HEK293 (cell line): ENCODE measurements around the gene QDPR.

ENCODE experiments used
- CTCF ChIA-PET: fragments of 350-600 bp; formaldehyde crosslinking; extraction: SDS; loops from one replicate; lab custom pipeline; 2021; ENCODE audit warnings: antibody characterized with exemption; lab: Yijun Ruan, JAX
- POLR2A ChIA-PET: fragments of 300-600 bp; formaldehyde crosslinking; extraction: SDS; loops from one replicate; lab custom pipeline; 2020; ENCODE audit warnings: antibody characterized with exemption, inconsistent platforms; lab: Yijun Ruan, JAX
- H3K27ac ChIP-seq: fragments of 200-500 bp; sonication (Bioruptor generic); 2 replicates; pipeline ENCODE4 v1.5.1; 2014; ENCODE audit warnings: low read depth, low read length, control low read depth, inconsistent platforms; ENCODE audit errors: extremely low read depth
- H3K36me3 ChIP-seq, 2 experiments: fragments of 200-500 bp in 1 of 2; sonication (Bioruptor generic) in 1 of 2; 1 replicate in 1 of 2; 2 replicates in 1 of 2; pipeline ENCODE4 v1.5.1; 2014 to 2017; ENCODE audit warnings: inconsistent platforms in 2 of 2, low read length in 2 of 2; ENCODE audit not compliant: control insufficient read depth in 2 of 2, insufficient read depth in 1 of 2
- H3K4me1 ChIP-seq: fragments of 200-500 bp; sonication (Bioruptor generic); 2 replicates; pipeline ENCODE4 v1.5.1; 2014; ENCODE audit warnings: mild to moderate bottlenecking, low read length, inconsistent platforms; ENCODE audit not compliant: control insufficient read depth, insufficient read depth
- H3K4me3 ChIP-seq: 2 replicates; pipeline ENCODE4 v1.5.1; 2011; ENCODE audit warnings: low read depth, mild to moderate bottlenecking, control low read depth, low read length, moderate library complexity
- H3K9me3 ChIP-seq: fragments of 200-500 bp; sonication (Bioruptor generic); 2 replicates; pipeline ENCODE4 v1.5.1; 2014; ENCODE audit warnings: low read depth, low read length, inconsistent platforms; ENCODE audit not compliant: control insufficient read depth, insufficient read depth
- SALL2 ChIP-seq: fragments of 450-650 bp; formaldehyde crosslinking; IDR thresholded peaks from 2 replicates; pipeline ENCODE4 v1.5.0; 2017; ENCODE audit warnings: missing biosample characterization, mild to moderate bottlenecking, missing genetic modification characterization, borderline replicate concordance
- WT1 ChIP-seq: fragments of 450-650 bp; formaldehyde crosslinking; IDR thresholded peaks from 2 replicates; pipeline ENCODE4 v1.5.1; 2016; ENCODE audit warnings: missing biosample characterization, missing genetic modification characterization
- ZBTB7A ChIP-seq: fragments of 450-650 bp; formaldehyde crosslinking; IDR thresholded peaks from 2 replicates; pipeline ENCODE4 v1.5.1; 2016; ENCODE audit warnings: low read depth, missing biosample characterization, missing genetic modification characterization
- ZEB2 ChIP-seq: fragments of 450-650 bp; formaldehyde crosslinking; IDR thresholded peaks from 2 replicates; pipeline ENCODE4 v1.5.1; 2016; ENCODE audit warnings: missing biosample characterization, missing genetic modification characterization
- ZNF214 ChIP-seq: fragments of 450-650 bp; formaldehyde crosslinking; IDR thresholded peaks from 2 replicates; pipeline ENCODE4 v1.5.1; 2017; ENCODE audit warnings: missing biosample characterization, mild to moderate bottlenecking, missing genetic modification characterization, borderline replicate concordance
- ZNF239 ChIP-seq: fragments of 450-650 bp; formaldehyde crosslinking; IDR thresholded peaks from 2 replicates; pipeline ENCODE4 v1.5.1; 2016; ENCODE audit warnings: missing biosample characterization, missing genetic modification characterization
- ZNF501 ChIP-seq: fragments of 450-650 bp; formaldehyde crosslinking; IDR thresholded peaks from 2 replicates; pipeline ENCODE4 v1.5.1; 2016; ENCODE audit warnings: missing biosample characterization, missing genetic modification characterization
- ZNF791 ChIP-seq: fragments of 450-650 bp; formaldehyde crosslinking; IDR thresholded peaks from 2 replicates; pipeline ENCODE4 v1.5.1; 2016; ENCODE audit warnings: missing biosample characterization, missing genetic modification characterization
- TF ChIP-seq, protein P1 (sequence below): fragments of 450-650 bp; formaldehyde crosslinking; IDR thresholded peaks from 2 replicates; pipeline ENCODE4 v1.5.1; 2016; ENCODE audit warnings: missing biosample characterization, missing genetic modification characterization
- TF ChIP-seq, protein P2 (sequence below): fragments of 450-650 bp; formaldehyde crosslinking; IDR thresholded peaks from 2 replicates; pipeline ENCODE4 v1.5.1; 2016; ENCODE audit warnings: missing biosample characterization, missing genetic modification characterization
- TF ChIP-seq, protein P3 (sequence below): sonication (generic); formaldehyde crosslinking; IDR thresholded peaks from 2 replicates; pipeline ENCODE4 v1.8.1; 2022; ENCODE audit warnings: mild to moderate bottlenecking, moderate library complexity, missing genetic modification reagents
- TF ChIP-seq, protein P4 (sequence below): fragments of 450-650 bp; formaldehyde crosslinking; IDR thresholded peaks from 2 replicates; pipeline ENCODE4 v1.5.1; 2016; ENCODE audit warnings: missing biosample characterization, missing genetic modification characterization, borderline replicate concordance
- TF ChIP-seq, protein P5 (sequence below): fragments of 450-650 bp; formaldehyde crosslinking; IDR thresholded peaks from 2 replicates; pipeline ENCODE4 v1.5.1; 2016; ENCODE audit warnings: missing biosample characterization, missing genetic modification characterization

Gene QDPR

DNA sequence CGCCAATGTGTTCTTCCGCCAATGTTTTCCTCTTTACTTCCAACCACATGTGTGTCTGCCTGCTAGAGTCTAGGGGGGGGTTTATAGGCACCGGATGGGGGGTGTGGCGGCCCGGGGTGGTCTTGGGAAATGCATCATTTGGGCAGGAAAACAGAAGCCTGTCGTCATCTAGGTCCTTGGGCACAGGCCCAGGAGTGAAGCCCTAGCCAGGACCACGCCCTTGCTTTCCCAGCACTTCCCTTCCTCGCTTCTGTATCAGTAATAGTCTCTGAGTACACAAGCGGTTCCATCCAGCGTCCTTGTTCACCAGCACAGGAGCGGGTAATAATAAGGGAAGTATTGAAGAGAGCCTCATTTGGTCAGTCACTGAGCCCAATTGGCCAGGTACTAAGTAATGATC lies 74.5 kb downstream of the QDPR start:
- Histone ChIP-seq H3K27ac (no peak overlapping the region), H3K4me1 (no peaks in the 10 kb centered on the region), H3K9me3 (no peaks in the 10 kb centered on the region), H3K4me3 (no peak overlapping the region), H3K36me3 (no peaks in the 10 kb centered on the region)
- ChIA-PET CTCF (no interaction called here), POLR2A (no interaction called here)
- TF ChIP-seq ZNF791 (tag by site-specific recombination) (no peak), SALL2 (no peak), WT1 (tag by site-specific recombination) (no peak), ZNF214 (tag by site-specific recombination) (no peak), ZEB2 (no peak), ZNF239 (tag by site-specific recombination) (no peak), ZNF501 (tag by site-specific recombination) (no peak), ZBTB7A (tag by site-specific recombination) (no peak)
- TF ChIP-seq, protein P1, sequence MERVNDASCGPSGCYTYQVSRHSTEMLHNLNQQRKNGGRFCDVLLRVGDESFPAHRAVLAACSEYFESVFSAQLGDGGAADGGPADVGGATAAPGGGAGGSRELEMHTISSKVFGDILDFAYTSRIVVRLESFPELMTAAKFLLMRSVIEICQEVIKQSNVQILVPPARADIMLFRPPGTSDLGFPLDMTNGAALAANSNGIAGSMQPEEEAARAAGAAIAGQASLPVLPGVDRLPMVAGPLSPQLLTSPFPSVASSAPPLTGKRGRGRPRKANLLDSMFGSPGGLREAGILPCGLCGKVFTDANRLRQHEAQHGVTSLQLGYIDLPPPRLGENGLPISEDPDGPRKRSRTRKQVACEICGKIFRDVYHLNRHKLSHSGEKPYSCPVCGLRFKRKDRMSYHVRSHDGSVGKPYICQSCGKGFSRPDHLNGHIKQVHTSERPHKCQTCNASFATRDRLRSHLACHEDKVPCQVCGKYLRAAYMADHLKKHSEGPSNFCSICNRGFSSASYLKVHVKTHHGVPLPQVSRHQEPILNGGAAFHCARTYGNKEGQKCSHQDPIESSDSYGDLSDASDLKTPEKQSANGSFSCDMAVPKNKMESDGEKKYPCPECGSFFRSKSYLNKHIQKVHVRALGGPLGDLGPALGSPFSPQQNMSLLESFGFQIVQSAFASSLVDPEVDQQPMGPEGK (tag by site-specific recombination), result no peak
- TF ChIP-seq, protein P2, sequence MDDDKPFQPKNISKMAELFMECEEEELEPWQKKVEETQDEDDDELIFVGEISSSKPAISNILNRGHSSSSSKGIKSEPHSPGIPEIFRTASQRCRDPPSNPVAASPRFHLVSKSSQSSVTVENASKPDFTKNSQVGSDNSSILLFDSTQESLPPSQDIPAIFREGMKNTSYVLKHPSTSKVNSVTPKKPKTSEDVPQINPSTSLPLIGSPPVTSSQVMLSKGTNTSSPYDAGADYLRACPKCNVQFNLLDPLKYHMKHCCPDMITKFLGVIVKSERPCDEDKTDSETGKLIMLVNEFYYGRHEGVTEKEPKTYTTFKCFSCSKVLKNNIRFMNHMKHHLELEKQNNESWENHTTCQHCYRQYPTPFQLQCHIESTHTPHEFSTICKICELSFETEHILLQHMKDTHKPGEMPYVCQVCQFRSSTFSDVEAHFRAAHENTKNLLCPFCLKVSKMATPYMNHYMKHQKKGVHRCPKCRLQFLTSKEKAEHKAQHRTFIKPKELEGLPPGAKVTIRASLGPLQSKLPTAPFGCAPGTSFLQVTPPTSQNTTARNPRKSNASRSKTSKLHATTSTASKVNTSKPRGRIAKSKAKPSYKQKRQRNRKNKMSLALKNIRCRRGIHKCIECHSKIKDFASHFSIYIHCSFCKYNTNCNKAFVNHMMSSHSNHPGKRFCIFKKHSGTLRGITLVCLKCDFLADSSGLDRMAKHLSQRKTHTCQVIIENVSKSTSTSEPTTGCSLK (tag by site-specific recombination), result no peak
- TF ChIP-seq, protein P3, sequence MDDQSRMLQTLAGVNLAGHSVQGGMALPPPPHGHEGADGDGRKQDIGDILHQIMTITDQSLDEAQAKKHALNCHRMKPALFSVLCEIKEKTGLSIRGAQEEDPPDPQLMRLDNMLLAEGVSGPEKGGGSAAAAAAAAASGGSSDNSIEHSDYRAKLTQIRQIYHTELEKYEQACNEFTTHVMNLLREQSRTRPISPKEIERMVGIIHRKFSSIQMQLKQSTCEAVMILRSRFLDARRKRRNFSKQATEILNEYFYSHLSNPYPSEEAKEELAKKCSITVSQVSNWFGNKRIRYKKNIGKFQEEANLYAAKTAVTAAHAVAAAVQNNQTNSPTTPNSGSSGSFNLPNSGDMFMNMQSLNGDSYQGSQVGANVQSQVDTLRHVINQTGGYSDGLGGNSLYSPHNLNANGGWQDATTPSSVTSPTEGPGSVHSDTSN (CRISPR knock-in tag), result no peak
- TF ChIP-seq, protein P4, sequence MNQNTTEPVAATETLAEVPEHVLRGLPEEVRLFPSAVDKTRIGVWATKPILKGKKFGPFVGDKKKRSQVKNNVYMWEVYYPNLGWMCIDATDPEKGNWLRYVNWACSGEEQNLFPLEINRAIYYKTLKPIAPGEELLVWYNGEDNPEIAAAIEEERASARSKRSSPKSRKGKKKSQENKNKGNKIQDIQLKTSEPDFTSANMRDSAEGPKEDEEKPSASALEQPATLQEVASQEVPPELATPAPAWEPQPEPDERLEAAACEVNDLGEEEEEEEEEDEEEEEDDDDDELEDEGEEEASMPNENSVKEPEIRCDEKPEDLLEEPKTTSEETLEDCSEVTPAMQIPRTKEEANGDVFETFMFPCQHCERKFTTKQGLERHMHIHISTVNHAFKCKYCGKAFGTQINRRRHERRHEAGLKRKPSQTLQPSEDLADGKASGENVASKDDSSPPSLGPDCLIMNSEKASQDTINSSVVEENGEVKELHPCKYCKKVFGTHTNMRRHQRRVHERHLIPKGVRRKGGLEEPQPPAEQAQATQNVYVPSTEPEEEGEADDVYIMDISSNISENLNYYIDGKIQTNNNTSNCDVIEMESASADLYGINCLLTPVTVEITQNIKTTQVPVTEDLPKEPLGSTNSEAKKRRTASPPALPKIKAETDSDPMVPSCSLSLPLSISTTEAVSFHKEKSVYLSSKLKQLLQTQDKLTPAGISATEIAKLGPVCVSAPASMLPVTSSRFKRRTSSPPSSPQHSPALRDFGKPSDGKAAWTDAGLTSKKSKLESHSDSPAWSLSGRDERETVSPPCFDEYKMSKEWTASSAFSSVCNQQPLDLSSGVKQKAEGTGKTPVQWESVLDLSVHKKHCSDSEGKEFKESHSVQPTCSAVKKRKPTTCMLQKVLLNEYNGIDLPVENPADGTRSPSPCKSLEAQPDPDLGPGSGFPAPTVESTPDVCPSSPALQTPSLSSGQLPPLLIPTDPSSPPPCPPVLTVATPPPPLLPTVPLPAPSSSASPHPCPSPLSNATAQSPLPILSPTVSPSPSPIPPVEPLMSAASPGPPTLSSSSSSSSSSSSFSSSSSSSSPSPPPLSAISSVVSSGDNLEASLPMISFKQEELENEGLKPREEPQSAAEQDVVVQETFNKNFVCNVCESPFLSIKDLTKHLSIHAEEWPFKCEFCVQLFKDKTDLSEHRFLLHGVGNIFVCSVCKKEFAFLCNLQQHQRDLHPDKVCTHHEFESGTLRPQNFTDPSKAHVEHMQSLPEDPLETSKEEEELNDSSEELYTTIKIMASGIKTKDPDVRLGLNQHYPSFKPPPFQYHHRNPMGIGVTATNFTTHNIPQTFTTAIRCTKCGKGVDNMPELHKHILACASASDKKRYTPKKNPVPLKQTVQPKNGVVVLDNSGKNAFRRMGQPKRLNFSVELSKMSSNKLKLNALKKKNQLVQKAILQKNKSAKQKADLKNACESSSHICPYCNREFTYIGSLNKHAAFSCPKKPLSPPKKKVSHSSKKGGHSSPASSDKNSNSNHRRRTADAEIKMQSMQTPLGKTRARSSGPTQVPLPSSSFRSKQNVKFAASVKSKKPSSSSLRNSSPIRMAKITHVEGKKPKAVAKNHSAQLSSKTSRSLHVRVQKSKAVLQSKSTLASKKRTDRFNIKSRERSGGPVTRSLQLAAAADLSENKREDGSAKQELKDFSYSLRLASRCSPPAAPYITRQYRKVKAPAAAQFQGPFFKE (tag by site-specific recombination), result no peak
- TF ChIP-seq, protein P5, sequence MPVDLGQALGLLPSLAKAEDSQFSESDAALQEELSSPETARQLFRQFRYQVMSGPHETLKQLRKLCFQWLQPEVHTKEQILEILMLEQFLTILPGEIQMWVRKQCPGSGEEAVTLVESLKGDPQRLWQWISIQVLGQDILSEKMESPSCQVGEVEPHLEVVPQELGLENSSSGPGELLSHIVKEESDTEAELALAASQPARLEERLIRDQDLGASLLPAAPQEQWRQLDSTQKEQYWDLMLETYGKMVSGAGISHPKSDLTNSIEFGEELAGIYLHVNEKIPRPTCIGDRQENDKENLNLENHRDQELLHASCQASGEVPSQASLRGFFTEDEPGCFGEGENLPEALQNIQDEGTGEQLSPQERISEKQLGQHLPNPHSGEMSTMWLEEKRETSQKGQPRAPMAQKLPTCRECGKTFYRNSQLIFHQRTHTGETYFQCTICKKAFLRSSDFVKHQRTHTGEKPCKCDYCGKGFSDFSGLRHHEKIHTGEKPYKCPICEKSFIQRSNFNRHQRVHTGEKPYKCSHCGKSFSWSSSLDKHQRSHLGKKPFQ (tag by site-specific recombination), result no peak
